Activated CD8-positive, alpha-beta T cell treated with anti-CD3 and anti-CD28 coated beads for 36 hours (primary cell): ENCODE data around the gene GALNT16. TPM values are rescaled to one million over a fixed set of nuclear protein-coding genes. Genes with fewer than 3 reads are reported as not detected.

Experiments used
- ATAC-seq: fragments of 200-7000 bp; cut with Tn5 transposase; one replicate; pipeline ENCODE4 v1.10.0; 2021; ENCODE audit warnings: mild to moderate bottlenecking, moderate library complexity
- CTCF ChIA-PET: fragments of 350-600 bp; sonication (Branson Sonifier 250); formaldehyde crosslinking; loops from one replicate; lab custom pipeline; 2021; ENCODE audit warnings: antibody characterized with exemption; lab: Charles Lee
- POLR2A ChIA-PET: fragments of 350-600 bp; sonication (Branson Sonifier 250); formaldehyde crosslinking; loops from one replicate; lab custom pipeline; 2021; ENCODE audit warnings: antibody characterized with exemption; lab: Charles Lee
- DNase-seq: peaks from one replicate; pipeline ENCODE4 v3.0.0-alpha.2; 2020
- H3K27ac Mint-ChIP-seq: one replicate; pipeline ENCODE4 v1.8.0; 2021; ENCODE audit warnings: mild to moderate bottlenecking, mixed read lengths
- H3K27me3 Mint-ChIP-seq: one replicate; pipeline ENCODE4 v1.8.0; 2021; ENCODE audit warnings: mixed read lengths
- H3K36me3 Mint-ChIP-seq: one replicate; pipeline ENCODE4 v1.8.0; 2021; ENCODE audit warnings: low read depth, mixed read lengths
- H3K4me1 Mint-ChIP-seq: one replicate; pipeline ENCODE4 v1.8.0; 2021; ENCODE audit warnings: low read depth, mixed read lengths
- H3K4me3 Mint-ChIP-seq: one replicate; pipeline ENCODE4 v1.8.0; 2021; ENCODE audit warnings: mild to moderate bottlenecking, moderate library complexity, mixed read lengths
- H3K9me3 Mint-ChIP-seq: one replicate; pipeline ENCODE4 v1.8.0; 2021; ENCODE audit warnings: mixed read lengths
- intact Hi-C: fragments of 100-400 bp; cut with micrococcal nuclease; formaldehyde crosslinking; loops from one replicate; pipeline ENCODE4 v1.10.0; 2022
- total RNA-seq, 2 experiments: library from RNA; stranded (reverse); gene quantifications; one replicate each; pipeline ENCODE4 v1.2.3, GENCODE V29; 2021
- TF ChIP-seq, protein P1 (sequence below): fragments of 200-600 bp; IDR thresholded peaks from one replicate; pipeline ENCODE4 v1.8.0; 2022; ENCODE audit warnings: antibody characterized with exemption, mild to moderate bottlenecking

GALNT16 gene
- total RNA-seq, 2 experiments from 2014 or later = not detected

DNA sequence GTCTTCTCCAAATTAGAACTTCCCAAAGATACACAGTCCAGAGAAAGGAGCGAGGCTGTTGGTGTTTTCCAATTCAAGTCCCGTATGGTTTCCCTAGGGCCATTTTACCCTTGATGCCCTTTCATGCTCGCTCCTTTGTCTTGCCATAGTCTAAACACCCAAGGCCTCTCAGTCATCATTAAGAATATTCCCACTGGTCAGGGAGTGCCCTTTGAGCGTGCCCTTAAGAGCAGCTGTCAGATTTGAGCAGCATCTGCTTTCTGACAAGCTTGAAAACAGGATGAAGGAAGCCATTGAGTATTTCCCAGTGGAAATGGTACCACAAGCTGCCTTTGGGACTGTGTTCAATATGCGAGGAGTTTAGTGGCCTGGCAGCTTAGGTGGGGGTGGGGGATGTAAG lies 10.4 kb upstream of the GALNT16 start:
- H3K36me3 Mint-ChIP-seq = no peaks in the 10 kb centered on the region
- ATAC-seq (no peak), DNase-seq (no peak)
- ChIA-PET POLR2A (no interaction called here), CTCF (no interaction called here)
- H3K4me3 Mint-ChIP-seq = no peak overlapping the region
- H3K27ac Mint-ChIP-seq = no peak overlapping the region
- TF ChIP-seq, protein P1, sequence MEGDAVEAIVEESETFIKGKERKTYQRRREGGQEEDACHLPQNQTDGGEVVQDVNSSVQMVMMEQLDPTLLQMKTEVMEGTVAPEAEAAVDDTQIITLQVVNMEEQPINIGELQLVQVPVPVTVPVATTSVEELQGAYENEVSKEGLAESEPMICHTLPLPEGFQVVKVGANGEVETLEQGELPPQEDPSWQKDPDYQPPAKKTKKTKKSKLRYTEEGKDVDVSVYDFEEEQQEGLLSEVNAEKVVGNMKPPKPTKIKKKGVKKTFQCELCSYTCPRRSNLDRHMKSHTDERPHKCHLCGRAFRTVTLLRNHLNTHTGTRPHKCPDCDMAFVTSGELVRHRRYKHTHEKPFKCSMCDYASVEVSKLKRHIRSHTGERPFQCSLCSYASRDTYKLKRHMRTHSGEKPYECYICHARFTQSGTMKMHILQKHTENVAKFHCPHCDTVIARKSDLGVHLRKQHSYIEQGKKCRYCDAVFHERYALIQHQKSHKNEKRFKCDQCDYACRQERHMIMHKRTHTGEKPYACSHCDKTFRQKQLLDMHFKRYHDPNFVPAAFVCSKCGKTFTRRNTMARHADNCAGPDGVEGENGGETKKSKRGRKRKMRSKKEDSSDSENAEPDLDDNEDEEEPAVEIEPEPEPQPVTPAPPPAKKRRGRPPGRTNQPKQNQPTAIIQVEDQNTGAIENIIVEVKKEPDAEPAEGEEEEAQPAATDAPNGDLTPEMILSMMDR = no peak
- intact Hi-C loops = no loop called here
- H3K9me3 Mint-ChIP-seq = no peaks in the 10 kb centered on the region
- H3K4me1 Mint-ChIP-seq = no peaks in the 10 kb centered on the region
- H3K27me3 Mint-ChIP-seq = no peaks in the 10 kb centered on the region

DNA sequence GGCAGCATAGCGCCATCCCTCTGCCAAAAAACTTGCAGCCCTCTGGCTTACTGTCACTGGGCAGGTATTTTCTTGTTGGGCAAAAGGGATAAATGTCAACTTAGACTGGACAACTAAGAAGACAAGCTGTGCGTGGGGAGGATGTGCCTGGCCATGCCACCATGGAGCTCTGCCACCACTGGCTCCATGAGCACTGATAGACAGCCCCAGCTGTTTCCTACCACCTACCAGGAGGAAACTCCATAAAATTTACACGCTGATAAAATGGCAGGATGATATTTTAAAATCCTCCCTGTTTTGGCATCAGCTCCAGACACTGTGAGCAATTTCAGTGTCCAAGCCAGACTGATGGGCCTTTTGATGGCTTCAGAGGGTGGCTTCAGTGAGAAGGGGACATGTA lies 7.1 kb upstream of the GALNT16 start:
- Mint-ChIP-seq H3K9me3 (no peaks in the 10 kb centered on the region), H3K27ac (no peak overlapping the region), H3K4me3 (no peak overlapping the region), H3K4me1 (no peaks in the 10 kb centered on the region), H3K27me3 (peaks cover 2% of the 10 kb centered on the region), H3K36me3 (no peaks in the 10 kb centered on the region)
- ATAC-seq (no peak), DNase-seq (no peak)
- POLR2A ChIA-PET = no interaction called here
- intact Hi-C loops = no loop called here
- TF ChIP-seq, protein P1 = no peak
- CTCF ChIA-PET = interaction anchor here (1.2 to 7.5 kb wide), 2 partner anchors 9 to 10 kb away, joined by 3 to 46 read pairs; no protein-coding TSS in a partner anchor

DNA sequence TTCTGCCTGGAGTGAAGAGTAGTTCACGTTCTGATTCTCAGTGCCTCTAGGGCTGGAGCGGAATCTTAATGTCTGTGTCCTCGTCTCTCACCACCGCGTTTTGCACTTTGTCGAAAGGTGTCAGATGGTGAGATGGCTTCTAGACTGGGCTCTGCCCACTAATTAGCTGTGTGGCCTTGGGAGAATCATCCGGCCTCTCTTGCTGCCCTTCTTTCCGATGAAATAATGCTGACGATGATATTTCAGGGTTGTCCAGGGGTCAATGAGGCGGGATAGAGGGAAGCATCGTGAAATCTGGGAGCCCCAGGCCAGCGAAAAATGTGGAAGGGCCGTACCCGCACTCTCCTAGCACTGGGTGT lies 811 bp upstream of the GALNT16 start:
- TF ChIP-seq, protein P1 = no peak
- H3K27ac Mint-ChIP-seq = no peak overlapping the region

DNA sequence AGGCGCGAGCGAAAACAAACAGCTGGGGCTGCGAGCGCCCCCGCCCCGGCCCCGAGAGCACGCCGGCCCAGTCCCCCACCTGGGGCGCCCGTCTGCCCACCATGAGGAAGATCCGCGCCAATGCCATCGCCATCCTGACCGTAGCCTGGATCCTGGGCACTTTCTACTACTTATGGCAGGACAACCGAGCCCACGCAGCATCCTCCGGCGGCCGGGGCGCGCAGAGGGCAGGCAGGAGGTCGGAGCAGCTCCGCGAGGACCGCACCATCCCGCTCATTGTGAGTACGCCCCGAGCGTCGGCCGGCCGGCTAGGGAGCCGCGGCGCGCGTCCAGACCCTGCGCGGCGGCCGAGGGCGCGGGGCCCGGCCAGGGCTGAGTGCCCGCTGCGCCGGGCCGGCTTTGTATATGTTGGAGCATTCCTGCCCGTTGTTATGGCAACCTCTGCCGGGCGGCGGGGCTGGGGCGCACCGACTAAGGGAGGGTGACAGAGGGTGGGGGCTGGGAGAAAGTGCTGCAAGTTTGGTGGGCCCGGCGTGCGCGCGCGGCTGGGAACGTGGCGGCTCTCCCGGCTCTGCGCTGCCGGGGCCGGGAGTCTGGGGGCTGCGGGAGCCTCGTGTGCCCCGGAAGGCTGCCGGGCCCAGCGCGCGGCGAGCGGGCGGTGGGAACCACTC lies 367 bp downstream of the GALNT16 start:
- Mint-ChIP-seq H3K27ac (no peak overlapping the region), H3K4me3 (peak overlapping the region; percentile 58), H3K27me3 (peaks cover 45% of the 10 kb centered on the region), H3K9me3 (no peaks in the 10 kb centered on the region), H3K4me1 (peaks cover 6% of the 10 kb centered on the region), H3K36me3 (no peaks in the 10 kb centered on the region)
- peak; percentile 35 for DNase-seq
- CTCF ChIA-PET = interaction anchor here (0.6 to 2.2 kb wide), 5 partner anchors 17 to 233 kb away, joined by 3 to 7 read pairs (median 4); no protein-coding TSS in a partner anchor
- POLR2A ChIA-PET = no interaction called here
- intact Hi-C loops = no loop called here
- ATAC-seq = peak; percentile 22
- TF ChIP-seq, protein P1 = no peak

More for the DNA sequence above, 811 bp upstream of the GALNT16 start:
- intact Hi-C loops = no loop called here
- no peak for ATAC-seq
- H3K27me3 Mint-ChIP-seq = peaks cover 44% of the 10 kb centered on the region
- ChIA-PET CTCF (interaction anchor here (1.1 to 1.4 kb wide), 3 partner anchors 16 to 27 kb away, joined by 3 to 4 read pairs (median 4); no protein-coding TSS in a partner anchor), POLR2A (no interaction called here)
- no peaks in the 10 kb centered on the region for H3K36me3 Mint-ChIP-seq
- no peaks in the 10 kb centered on the region for H3K9me3 Mint-ChIP-seq
- H3K4me1 Mint-ChIP-seq = peaks cover 6% of the 10 kb centered on the region
- peak overlapping the region; percentile 3 for H3K4me3 Mint-ChIP-seq
- no peak for DNase-seq

DNA sequence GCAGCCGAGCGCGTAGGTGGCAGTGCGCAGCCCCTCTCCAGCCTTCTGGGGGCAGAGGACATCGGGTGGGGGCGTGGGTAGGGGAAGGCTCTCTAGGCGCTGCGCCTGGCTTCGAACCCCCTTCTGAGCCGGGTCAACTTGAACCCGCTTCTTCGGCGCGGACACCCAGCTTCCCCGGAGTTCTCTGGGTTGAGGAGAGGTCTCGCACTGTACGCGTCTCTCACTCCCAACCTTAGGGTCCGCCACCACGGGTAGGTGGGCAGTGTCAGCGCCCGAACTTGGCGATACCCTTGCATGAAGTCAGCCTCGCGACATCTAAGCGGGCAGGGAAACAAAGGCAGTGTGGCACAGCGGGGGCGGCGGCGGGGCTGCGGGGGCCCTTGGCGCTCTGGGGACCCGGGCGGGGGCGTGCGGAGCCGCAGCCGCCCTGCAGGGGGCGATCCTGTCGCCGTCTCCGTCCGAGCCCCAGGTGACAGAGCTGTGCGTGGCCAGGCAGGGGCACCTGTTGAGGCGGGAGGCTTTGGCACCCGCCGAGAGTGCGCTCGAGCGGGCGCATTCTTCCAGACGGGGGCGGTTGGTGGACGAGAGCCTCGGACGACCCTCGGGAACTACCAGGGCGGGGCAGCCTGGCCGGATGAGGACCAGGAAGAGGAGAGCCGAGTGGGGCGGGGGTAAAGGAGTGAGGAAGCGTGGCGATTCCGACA lies 1.1 kb downstream of the GALNT16 start:
- H3K4me1 Mint-ChIP-seq = peaks cover 6% of the 10 kb centered on the region

More for the DNA sequence above, 1.1 kb downstream of the GALNT16 start:
- no peaks in the 10 kb centered on the region for H3K36me3 Mint-ChIP-seq
- ChIA-PET POLR2A (no interaction called here), CTCF (interaction anchor here (0.6 to 2.2 kb wide), 9 partner anchors 16 to 232 kb away, joined by 3 to 8 read pairs (median 4); no protein-coding TSS in a partner anchor)
- no peaks in the 10 kb centered on the region for H3K9me3 Mint-ChIP-seq
- ATAC-seq (peak; percentile 89), DNase-seq (peak; percentile 61)
- no peak overlapping the region for H3K27ac Mint-ChIP-seq
- TF ChIP-seq, protein P1 = peak; percentile 83
- H3K4me3 Mint-ChIP-seq = peak overlapping the region; percentile 51
- H3K27me3 Mint-ChIP-seq = peaks cover 45% of the 10 kb centered on the region
- intact Hi-C loops = no loop called here
